ENCODE results near the gene KDM4C. TPM values are rescaled to one million over a fixed set of nuclear protein-coding genes. Genes with fewer than 3 reads are reported as not detected.
"Not testable (repeated sequence)": the region's sequence is repeated elsewhere in the genome, so short reads cannot be mapped to it uniquely, and the experiment has no call there.

KDM4C gene
- total RNA-seq, 1 donor from 2014 or later = 12.7 TPM

DNA sequence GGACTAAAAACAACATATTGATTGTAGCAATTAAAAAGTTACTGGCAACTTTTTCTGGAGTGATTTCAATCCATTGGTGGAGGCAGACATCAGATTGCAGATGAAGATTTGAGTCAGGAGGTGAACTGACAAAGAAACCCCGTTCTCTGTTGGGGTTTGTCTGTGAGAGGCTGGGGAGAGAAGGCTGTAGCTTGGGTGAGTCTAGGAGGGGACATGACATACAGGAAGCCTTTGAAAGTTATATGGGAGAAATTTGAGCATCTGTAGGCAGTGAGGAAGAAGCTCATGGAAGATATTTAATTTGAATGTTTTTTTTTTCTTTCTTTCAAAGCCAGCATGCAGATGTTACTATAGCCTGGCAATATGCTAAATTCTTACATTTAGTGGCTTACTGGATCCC, 26.0 kb downstream of the KDM4C start:
- Histone ChIP-seq H3K27ac (no peak overlapping the region), H3K4me3 (no peak overlapping the region), H3K4me1 (peaks cover 0 to 8% of the 10 kb centered on the region in 2 donors), H3K27me3 (no peaks in the 10 kb centered on the region), H3K36me3 (no peaks in the 10 kb centered on the region), H3K9me3 (no peaks in the 10 kb centered on the region)
- no peak for DNase-seq (ENCODE audit: low spot score in 2 of 2)
- TF ChIP-seq, protein P1, sequence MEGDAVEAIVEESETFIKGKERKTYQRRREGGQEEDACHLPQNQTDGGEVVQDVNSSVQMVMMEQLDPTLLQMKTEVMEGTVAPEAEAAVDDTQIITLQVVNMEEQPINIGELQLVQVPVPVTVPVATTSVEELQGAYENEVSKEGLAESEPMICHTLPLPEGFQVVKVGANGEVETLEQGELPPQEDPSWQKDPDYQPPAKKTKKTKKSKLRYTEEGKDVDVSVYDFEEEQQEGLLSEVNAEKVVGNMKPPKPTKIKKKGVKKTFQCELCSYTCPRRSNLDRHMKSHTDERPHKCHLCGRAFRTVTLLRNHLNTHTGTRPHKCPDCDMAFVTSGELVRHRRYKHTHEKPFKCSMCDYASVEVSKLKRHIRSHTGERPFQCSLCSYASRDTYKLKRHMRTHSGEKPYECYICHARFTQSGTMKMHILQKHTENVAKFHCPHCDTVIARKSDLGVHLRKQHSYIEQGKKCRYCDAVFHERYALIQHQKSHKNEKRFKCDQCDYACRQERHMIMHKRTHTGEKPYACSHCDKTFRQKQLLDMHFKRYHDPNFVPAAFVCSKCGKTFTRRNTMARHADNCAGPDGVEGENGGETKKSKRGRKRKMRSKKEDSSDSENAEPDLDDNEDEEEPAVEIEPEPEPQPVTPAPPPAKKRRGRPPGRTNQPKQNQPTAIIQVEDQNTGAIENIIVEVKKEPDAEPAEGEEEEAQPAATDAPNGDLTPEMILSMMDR (IDR thresholded peaks at IDR 0.05) = no peak
- intact Hi-C loops (cut with DNase I) = no loop called here

DNA sequence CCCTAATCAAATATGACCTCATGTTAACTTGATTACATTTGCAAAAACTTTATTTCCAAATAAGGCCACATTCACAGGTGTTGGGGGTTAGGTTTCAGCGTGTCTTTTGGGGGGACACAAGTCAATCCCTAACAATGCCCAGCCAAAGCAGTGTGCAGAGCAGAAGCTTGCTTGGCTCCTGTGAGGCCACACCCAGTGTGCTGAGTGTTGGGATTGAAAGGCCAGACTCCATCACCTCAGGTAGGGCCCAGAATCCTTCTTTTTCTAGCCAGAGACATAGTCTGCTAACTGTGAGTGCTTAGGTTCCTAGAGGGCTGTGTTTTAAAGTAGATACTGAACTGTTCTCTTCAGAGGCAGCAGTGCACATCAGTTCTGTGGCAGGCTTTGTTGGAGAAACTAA, 27.9 kb downstream of the KDM4C start:
- no peak overlapping the region for H3K4me3 ChIP-seq
- TF ChIP-seq, protein P1 (IDR thresholded peaks at IDR 0.05) = no peak

DNA sequence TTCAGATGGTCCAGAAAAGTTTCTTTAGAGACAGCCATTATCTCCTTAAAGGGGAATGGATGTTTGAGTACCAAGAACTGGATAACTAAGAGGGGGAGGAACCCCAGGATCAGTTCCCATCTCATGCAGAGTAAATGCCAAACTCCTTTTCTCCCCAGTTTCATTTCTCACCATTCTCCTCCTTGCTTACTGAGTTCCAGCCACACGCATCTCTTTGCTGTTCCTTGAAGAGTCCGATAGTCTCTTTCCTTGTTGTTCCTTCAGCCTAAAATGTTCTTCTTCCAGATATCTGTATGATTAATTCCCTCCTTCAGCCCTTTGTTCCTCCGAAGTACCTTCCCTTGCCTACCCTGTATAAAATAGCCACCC, 30.0 kb downstream of the KDM4C start:
- H3K36me3 ChIP-seq = peaks cover 0 to 3% of the 10 kb centered on the region in 2 donors
- intact Hi-C loops (cut with DNase I) = no loop called here
- TF ChIP-seq, protein P1 (IDR thresholded peaks at IDR 0.05) = no peak
- DNase-seq (ENCODE audit: low spot score in 2 of 2) = no peak
- no peak overlapping the region for H3K4me3 ChIP-seq
- H3K27ac ChIP-seq = no peak overlapping the region
- H3K9me3 ChIP-seq = no peaks in the 10 kb centered on the region
- H3K4me1 ChIP-seq = peaks cover 0 to 5% of the 10 kb centered on the region in 2 donors
- no peaks in the 10 kb centered on the region for H3K27me3 ChIP-seq

More for the DNA sequence above, 27.9 kb downstream of the KDM4C start:
- Histone ChIP-seq H3K4me1 (peaks cover 0 to 5% of the 10 kb centered on the region in 2 donors), H3K27me3 (no peaks in the 10 kb centered on the region), H3K27ac (no peak overlapping the region), H3K36me3 (no peaks in the 10 kb centered on the region), H3K9me3 (no peaks in the 10 kb centered on the region)
- intact Hi-C loops (cut with DNase I) = no loop called here
- no peak for DNase-seq (ENCODE audit: low spot score in 2 of 2)

DNA sequence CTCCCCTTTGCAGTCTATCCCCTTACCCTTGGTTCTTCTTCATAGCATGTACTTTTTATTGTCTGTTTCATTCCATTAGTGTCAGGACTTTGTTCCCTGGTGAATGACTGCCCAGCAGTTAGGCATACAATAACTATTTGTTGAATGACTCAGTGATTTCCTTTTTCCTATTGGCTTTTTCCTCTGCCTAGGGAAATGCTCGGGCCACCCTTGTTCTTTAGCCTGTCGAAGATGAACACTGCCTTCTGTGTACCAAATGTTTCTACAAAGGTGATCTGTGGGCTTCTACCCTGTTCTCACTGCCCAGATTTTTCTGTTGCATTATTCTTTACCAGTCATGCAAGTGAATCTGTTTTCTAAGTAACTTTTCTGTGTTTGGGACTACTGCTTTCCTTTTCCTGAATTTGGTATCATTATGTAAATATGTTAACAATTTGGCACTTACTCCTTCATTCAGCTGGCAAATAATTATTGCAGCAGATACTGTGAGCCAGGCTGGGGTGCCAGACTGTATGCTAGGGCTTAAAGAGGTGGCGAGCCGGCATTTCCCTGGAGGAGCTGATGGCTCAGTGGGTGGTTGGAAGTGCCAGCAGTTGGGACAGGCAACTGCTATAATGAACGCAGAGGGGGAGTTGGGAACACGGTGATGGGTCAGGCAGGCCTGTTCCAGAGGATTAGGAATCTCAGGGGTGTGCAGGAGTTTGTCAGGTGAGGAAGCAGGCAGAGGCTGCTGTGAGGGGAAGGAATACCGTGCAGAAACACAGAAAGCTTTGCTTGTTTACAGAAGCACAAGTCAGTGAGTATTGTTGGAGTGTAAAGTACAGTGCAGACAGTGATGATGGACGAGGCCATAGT, 30.6 kb downstream of the KDM4C start:
- no peaks in the 10 kb centered on the region for H3K27me3 ChIP-seq
- H3K36me3 ChIP-seq = peaks cover 0 to 6% of the 10 kb centered on the region in 2 donors
- H3K27ac ChIP-seq = no peak overlapping the region
- peaks cover 0 to 5% of the 10 kb centered on the region in 2 donors for H3K4me1 ChIP-seq
- no peaks in the 10 kb centered on the region for H3K9me3 ChIP-seq
- no peak for DNase-seq (ENCODE audit: low spot score in 2 of 2)
- TF ChIP-seq, protein P1 (IDR thresholded peaks at IDR 0.05) = no peak
- intact Hi-C loops (cut with DNase I) = no loop called here
- no peak overlapping the region for H3K4me3 ChIP-seq

DNA sequence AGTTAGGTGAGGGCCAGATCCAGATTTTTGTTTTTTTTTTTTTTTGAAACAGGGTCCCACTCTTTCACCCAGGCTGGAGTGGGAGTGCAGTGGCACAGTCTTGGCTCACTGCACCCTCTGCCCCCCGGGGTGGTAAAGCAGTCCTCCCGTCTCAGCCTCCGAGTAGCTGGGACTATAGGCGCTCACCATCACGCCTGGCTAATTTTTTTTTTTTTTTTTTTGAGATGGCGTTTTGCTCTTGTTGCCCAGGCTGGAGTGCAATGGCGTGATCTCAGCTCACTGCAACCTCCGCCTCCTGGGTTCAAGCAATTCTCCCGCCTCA, 31.2 kb downstream of the KDM4C start:
- DNase-seq (ENCODE audit: low spot score in 2 of 2); H3K4me1 ChIP-seq; H3K27me3 ChIP-seq; intact Hi-C loops (cut with DNase I); H3K4me3 ChIP-seq; H3K27ac ChIP-seq; H3K9me3 ChIP-seq: not testable (repeated sequence)
- peaks cover under 1 to 12% of the 10 kb centered on the region in 2 donors for H3K36me3 ChIP-seq

DNA sequence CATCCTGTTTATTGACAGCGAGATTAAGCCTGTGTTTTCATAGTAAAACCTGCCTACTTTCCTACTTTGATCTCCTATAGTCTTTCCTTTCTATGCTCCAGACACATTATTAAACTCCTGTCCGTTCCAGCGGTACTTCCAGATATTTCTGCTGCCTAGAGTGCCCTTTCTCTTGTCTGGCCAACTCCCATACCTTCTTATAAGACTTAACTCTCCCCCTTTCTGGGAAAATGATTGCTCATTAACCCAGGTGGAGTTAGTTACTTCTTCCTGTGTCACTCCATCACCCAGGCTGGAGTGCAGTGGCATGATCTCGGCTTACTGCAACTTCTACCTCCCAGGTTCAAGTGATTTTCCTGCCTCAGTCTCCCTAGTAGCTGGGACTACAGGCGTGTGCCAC, 33.1 kb downstream of the KDM4C start:
- Histone ChIP-seq H3K4me1 (peaks cover 0 to 5% of the 10 kb centered on the region in 2 donors), H3K9me3 (no peaks in the 10 kb centered on the region), H3K27ac (no peak overlapping the region), H3K4me3 (no peak overlapping the region), H3K36me3 (peaks cover 10 to 26% of the 10 kb centered on the region in 2 donors), H3K27me3 (no peaks in the 10 kb centered on the region)
- DNase-seq (ENCODE audit: low spot score in 2 of 2) = no peak
- intact Hi-C loops (cut with DNase I) = no loop called here
- TF ChIP-seq, protein P1 (IDR thresholded peaks at IDR 0.05) = no peak
